LNCAP (cell line): ENCODE measurements around the gene MYO9A.

Experiments
- TF ChIP-seq, protein P1 (sequence below): fragments of 450-650 bp; IDR thresholded peaks from 2 replicates; pipeline ENCODE4 v1.5.1; 2017; ENCODE audit warnings: mild to moderate bottlenecking

Gene MYO9A

DNA sequence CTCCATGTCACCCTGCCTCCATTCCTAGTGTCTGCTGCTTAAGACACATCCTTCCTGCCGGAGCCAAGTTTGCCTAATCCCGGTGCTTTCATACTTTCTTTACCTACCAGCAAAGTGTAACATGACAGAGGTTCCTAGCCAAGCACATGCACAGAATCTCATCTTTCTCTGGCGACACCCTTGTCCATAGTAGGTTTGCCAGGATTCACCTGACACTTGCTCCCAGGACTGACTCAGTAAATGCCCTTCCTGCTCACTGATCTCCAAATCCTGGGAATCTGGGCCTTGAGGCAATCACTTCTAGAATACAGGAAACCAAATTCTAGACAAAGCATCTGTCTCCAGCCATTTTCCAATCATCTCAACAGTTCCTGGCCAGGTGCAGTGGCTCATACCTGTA, 317.8 kb downstream of the MYO9A start:
- TF ChIP-seq, protein P1, sequence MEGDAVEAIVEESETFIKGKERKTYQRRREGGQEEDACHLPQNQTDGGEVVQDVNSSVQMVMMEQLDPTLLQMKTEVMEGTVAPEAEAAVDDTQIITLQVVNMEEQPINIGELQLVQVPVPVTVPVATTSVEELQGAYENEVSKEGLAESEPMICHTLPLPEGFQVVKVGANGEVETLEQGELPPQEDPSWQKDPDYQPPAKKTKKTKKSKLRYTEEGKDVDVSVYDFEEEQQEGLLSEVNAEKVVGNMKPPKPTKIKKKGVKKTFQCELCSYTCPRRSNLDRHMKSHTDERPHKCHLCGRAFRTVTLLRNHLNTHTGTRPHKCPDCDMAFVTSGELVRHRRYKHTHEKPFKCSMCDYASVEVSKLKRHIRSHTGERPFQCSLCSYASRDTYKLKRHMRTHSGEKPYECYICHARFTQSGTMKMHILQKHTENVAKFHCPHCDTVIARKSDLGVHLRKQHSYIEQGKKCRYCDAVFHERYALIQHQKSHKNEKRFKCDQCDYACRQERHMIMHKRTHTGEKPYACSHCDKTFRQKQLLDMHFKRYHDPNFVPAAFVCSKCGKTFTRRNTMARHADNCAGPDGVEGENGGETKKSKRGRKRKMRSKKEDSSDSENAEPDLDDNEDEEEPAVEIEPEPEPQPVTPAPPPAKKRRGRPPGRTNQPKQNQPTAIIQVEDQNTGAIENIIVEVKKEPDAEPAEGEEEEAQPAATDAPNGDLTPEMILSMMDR: no peak

- TF ChIP-seq, protein P1: no peak
Measured at GRCh38 chr15:71798641-71799040, 319.3 kb downstream of the MYO9A start.

GRCh38 chr15:71792521-71792920, 325.4 kb downstream of the MYO9A start:
- TF ChIP-seq, protein P1: no peak

DNA sequence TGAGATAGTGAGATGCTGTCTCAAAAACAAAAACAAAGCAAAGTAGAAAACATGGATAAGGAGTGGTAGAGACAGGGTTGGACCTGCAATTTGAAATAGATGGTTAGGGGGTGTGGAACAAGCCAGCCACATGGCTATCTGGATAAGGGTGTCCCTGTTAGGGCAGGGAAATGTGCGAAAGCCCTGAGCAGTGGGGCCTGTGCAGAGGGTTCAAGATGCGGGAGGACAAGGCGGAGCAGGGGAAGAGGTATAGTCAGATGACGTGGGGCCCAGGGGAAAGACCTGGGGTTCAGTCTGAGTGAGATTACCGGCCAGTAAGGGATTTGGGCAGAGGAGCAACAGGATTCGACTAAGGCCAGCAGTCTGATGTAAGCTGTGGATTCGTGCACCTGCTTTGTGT, 326.0 kb downstream of the MYO9A start:
- TF ChIP-seq, protein P1: no peak

GRCh38 chr15:71790081-71790480, 327.9 kb downstream of the MYO9A start:
- TF ChIP-seq, protein P1: no peak

- TF ChIP-seq, protein P1: no peak
Measured at GRCh38 chr15:71789616-71790015, 328.3 kb downstream of the MYO9A start.

DNA sequence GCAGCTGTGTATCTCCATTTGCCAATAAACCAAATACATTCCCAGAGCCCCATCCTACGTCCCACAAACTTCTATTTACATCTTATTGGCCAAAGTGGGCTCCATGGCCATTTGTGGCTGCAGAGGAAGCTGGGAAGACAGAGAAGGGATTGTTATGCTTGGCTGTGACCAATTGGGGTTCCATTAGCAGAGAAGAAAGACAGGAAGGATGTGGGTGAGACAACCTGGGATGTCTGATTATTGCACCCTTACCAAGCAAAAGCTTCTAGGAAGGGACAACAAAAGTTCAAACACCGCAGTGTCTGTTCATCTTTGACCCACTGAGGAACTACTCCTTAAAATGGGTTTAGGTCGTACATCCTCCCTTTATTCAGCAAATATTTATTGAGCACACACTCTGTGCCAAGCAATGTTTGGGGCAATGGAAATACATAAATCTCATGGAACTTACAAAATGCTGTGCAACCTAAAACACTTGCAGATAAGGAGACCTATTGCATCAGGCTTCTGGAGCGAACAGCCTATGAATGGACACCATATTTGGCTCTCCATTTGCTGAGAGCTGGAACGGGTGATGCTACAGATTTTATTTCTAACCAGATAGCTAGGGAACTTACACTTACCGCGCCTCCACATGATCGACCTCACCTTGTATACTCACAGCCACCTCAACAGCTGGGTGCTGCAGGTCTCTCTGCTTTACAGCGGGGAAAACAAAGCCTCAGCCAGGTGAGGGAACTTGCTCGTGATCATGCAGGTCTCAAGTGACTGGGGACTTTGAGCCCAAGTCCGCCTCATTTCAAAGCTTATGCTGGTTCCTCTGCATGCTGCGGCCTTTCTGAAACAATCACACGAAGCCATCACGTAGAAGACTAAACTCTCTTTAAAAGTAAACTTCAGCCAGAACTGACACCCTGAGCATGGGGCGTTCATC, 329.0 kb downstream of the MYO9A start:
- TF ChIP-seq, protein P1: no peak
